VCaP (cell line): ENCODE measurements around the gene COX7C.
A peak's percentile ranks its signal among the peaks of the same experiment; 100 is the strongest.
"Not testable (repeated sequence)": the region's sequence is repeated elsewhere in the genome, so short reads cannot be mapped to it uniquely, and the experiment has no call there.

Source experiments
- H3K27ac ChIP-seq: fragments of 450-650 bp; 2 replicates; pipeline ENCODE4 v1.5.1; 2017
- CTCF ChIP-seq: fragments of 450-650 bp; conservative IDR thresholded peaks from 2 replicates; pipeline ENCODE4 v1.5.1; 2017; ENCODE audit warnings: mild to moderate bottlenecking, moderate library complexity

COX7C gene, protein sequence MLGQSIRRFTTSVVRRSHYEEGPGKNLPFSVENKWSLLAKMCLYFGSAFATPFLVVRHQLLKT

GRCh38 chr5:86617756-86618576 lies at the start of gene COX7C:
COX7C (plus strand) TSS chr5:86617941; CDS start chr5:86618056, 115 bp downstream.
- H3K27ac ChIP-seq = peak within 1 kb of the TSS; percentile 79

GRCh38 chr5:86569522-86570426 lies 48.0 kb upstream of the COX7C start:
- H3K27ac ChIP-seq = not testable (repeated sequence)

More at GRCh38 chr5:86617756-86618576, at the start of gene COX7C:
- TF ChIP-seq CTCF = no peak

DNA sequence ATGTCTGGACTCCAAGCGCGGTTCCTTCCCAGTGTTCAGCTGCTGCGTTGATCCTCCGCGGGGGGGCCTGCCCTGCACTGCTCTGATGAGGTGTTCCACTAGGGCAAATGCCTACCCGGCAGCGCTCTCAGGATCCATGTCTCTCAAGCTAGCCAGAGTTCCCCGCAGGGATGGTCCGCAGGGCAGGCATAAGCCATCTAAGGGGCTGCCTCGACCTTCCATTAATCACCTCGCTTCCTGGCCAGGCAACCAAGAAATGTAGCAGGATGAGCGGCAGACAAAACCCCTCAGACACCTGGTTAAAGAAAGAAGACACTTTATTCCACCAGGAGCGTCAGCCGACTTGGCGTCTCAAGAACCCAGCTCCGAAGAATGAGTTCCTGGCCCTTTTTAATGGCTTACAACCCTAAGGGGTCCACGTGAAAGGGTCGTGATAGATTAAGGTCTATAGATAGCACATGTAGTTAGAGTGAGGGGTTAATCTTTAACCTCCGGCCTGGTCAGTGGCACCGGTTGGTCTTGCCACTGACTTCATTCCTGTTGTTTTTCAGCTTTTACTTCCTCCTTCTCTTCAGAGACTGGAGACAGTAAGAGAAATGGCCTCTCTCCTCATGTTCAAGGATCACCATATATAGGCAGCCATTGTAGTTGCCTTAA lies 47.2 kb upstream of the COX7C start:
- no peak for TF ChIP-seq CTCF
- no peak overlapping the region for H3K27ac ChIP-seq

GRCh38 chr5:86571109-86571508 lies 46.6 kb upstream of the COX7C start:
- not testable (repeated sequence) for H3K27ac ChIP-seq

DNA sequence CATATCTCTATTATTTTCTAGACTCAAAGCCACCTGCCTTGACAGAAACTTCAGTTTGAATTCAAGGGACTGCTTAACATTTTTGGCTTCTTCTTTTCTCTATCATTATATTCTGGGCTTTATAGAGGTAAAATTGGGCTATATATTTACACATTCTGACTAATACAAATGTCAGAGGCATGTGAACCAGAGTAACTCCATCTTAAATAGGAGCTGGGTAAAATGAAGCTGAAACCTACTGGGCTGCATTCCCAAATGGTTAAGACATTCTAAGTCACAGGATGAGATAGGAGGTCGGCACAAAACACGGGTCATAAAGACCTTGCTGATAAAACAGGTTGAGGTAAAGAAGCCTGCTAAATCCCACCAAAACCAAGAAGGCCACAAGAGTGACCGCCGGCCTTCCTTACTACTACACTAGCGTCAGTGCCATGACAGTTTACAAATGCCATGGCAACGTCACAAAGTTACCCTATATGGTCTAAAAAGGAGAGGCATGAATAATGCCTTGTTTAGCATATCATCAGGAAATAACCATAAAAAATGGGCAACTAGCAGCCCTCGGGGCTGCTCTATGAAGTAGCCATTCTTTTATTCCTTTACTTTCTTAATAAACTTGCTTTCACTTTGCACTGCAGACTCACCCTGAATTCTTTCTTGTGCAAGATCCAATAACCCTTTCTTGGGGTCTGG lies 44.8 kb upstream of the COX7C start:
- H3K27ac ChIP-seq = no peak overlapping the region
- TF ChIP-seq CTCF = no peak

DNA sequence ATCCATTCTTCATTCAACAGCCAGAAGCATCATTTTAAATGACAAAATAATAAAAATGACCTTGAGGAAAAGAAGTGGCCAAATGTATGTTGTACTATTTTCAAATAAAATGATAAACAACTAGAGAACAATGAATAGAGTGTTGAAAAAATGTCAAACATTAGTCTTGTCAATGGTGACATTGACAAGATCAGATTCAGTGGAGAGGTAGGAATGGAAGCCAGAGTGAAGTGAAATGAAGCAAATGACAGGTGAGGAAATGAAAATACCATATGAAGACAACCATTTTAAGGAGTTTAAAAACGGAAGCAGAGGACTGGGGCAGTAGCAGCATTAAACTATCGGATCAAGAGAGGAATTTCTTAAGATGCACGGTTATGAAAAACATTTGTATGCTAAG lies 38.2 kb upstream of the COX7C start:
- TF ChIP-seq CTCF = no peak
- H3K27ac ChIP-seq = no peak overlapping the region

DNA sequence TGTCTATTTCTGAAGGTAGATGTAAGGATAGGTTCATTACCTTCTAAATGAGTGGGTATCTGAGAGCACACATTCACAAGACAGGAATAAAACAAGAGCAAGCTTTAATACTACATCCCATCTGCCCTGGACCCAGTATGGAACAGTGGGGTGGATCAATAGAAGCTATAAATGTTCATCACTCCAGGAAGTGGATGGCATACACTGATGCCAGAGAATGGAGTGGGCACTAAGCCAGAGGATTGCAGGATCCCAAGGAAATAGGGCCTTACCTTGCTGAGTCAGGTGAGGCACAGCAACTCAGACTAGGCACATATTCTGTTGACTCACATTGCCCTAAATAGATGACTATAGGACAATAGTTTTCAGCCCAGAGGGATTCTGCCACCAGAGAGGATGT lies 21.3 kb upstream of the COX7C start:
- no peak for TF ChIP-seq CTCF
- H3K27ac ChIP-seq = no peak overlapping the region

DNA sequence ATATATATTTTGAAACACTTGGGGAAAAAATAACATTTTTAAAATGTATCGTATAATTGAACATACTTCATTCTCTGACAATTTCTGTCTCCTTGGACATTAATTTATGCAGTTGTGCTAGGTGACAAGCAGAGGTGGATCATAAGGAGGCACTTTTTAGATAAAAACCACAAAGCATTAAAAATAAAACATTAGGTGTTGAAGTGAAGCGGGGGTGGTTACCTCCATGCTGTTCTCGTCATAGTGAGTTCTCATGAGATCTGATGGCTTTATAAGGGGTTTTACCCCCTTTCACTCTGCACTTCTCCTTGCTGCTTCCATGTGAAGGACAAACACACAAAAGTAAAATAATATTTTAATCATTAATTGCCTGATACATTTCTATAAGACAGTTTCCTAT lies 11.9 kb upstream of the COX7C start:
- TF ChIP-seq CTCF = no peak
- H3K27ac ChIP-seq = no peak overlapping the region
